DMS153 (cell line): ENCODE results near the gene ZNF225.
A peak's percentile ranks its signal among the peaks of the same experiment; 100 is the strongest.
"Not testable (repeated sequence)": the region's sequence is repeated elsewhere in the genome, so short reads cannot be mapped to it uniquely, and the experiment has no call there.

Experiments
- DNase-seq: peaks from one replicate; lab custom pipeline; 2025; lab: John Stamatoyannopoulos, UW

Gene ZNF225

DNA sequence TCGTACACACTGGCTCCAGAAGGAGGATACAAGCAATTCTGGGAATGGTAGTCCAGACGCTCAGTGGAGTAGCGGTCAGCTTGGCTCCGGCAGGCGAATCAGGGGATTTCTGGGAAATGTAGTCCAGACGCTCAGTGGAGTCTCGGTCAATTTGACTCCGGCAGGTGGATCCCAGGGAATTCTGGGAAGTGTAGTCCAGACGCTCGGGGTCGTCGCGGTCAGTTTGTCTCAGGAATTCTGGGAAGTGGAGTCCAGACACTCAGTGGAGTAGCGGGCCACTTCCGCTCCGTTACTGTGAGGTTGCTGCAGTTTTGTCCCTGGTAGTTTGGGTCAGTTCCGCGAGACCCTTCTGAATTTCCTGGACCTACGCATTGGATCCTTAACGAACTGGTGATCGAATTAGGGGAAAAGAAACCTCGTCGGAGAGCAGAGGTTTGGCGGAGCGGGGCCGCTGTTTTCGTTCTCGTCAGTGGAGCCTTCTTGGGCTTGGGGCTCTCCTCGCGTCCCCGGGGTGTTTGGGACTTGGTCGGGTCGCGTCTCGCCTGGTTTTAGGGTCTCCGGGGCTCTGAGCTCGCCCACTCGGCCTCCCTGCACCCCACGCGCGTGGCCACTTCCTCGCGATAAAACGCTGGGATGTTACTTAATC is at the start of gene ZNF225:
ZNF225 (plus strand) TSS at position 262 of the 646 bp plus-strand sequence. CDS start 2,429 bp downstream, outside the sequence.
- DNase-seq = peak; percentile 97

GRCh38 chr19:44066305-44066704 is 46.9 kb upstream of the ZNF225 start:
- DNase-seq = no peak

DNA sequence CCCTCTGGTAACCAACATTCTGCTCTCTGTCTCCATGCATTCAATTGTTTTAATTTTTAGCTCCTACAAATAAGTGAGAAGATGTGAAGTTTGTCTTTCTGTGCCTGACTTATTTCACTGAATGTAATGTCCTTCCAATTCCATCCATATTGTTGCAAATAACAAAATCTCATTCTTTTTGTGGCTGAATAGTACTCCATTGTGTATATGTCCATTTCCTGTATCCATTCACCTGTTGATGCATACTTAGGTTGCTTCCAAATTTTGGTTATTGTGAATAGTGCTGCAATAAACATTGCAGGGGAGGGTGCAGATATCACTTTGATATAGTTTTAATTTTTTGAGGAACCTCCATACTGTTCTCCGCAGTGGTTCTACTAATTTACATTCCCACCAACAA is 43.8 kb upstream of the ZNF225 start:
- no peak for DNase-seq

DNA sequence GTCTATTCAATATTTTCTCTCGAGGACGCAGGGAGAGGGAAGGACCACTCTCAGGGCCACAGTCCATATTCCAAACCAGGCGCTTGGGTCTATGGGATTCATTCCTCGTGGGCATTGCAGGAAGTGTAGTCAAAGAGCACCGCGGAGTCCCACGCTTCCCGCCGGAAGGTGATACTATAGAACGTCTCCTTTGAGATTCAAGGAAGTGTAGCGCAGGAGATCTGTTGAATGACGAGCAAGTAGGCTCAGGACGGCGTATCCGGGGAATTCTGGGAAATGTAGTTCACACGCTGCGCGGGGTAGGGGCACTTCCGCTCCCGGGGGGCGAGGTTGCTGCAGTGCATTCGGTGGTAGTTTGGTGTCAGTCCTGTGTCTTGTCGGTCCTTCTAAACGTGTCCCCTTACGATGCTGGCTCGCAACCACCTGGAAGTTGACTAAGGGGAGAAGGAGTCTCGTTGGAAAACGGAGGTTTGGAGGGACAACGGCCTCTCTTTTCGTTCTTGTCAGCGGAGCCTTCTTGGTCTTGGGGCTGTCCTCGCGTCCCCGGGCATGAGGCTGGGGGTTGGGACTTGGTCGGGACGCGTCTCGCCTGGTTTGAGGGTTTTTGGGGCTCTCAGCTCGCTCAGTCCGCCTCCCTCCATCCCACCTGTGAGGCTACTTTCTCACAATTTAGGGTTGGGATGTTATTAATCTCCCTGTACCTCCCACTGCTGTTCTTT is 41.2 kb upstream of the ZNF225 start, which contains the start of gene ZNF284:
ZNF284 (plus strand) TSS at position 336 of the 719 bp plus-strand sequence. CDS start 4,231 bp downstream, outside the sequence.
- DNase-seq = peak; percentile 93

DNA sequence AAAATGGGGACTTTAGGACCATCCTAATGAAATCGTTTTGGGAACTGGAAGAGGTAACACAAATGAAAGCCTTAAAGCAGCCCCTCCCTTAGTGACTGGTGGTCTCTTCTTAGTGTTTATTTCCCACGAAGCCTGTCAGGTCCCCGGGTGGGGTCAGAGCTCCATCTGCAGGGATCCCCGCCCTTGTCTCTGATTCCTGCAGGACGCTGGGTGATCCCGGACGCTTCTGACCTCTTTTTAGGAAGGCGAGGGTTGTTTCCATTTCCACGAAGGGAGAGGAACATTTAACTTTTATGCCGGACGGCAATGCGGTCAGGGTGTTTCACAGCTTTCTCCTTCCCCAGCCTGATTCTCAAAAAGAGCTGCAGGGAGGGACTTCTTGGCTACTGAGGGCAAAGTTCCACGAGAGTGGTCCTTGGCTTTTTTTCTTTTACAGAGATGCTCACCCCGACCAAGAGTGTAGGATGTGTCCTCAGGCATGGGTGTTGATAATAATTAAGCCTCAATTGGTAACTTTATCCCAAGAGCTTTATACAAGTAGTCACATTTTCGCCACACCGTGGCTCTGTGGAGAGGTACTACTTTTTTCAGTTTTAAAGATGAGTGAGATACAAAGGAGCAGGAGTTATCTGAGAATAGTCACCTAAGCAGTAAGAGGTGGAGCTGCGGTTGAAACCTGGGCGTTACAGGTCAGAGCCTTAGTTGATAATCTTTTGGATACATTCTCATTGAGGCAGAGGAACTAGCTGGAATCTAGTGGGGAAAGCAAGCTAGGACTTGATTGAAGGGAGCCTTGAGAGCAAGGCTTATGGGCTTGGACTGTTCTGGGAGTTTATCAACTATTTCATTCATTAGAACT is 40.4 kb upstream of the ZNF225 start:
- DNase-seq = no peak

DNA sequence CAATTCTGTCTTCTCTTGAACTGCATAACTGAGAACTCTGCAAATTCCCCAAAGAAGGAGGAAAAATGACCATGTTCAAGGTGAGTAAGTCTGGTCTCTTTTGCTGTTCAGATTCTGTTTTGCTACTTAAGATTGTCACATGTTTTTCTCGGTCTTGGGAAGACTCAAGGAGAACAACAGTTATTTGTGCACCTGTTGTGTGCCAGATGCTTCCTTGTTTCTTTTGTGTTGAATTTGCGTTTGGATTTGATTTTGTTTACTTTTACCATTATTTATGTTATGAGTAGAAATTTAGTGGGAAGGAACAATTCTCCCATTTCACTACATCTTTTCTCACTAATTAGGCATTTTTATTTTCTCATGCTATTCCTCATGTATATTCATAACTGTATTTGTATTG is 36.9 kb upstream of the ZNF225 start:
- DNase-seq = no peak

- no peak for DNase-seq
Observed at GRCh38 chr19:44092108-44092507, 21.1 kb upstream of the ZNF225 start.

GRCh38 chr19:44093931-44094765 is 19.1 kb upstream of the ZNF225 start, which contains the start of gene ZNF224:
Gene ZNF224, plus strand, starts transcription at chr19:44094361. Its CDS starts 3,513 bp downstream, at chr19:44097874.
- peak; percentile 84 for DNase-seq

GRCh38 chr19:44107751-44108150 is 5.4 kb upstream of the ZNF225 start:
- DNase-seq = no peak

DNA sequence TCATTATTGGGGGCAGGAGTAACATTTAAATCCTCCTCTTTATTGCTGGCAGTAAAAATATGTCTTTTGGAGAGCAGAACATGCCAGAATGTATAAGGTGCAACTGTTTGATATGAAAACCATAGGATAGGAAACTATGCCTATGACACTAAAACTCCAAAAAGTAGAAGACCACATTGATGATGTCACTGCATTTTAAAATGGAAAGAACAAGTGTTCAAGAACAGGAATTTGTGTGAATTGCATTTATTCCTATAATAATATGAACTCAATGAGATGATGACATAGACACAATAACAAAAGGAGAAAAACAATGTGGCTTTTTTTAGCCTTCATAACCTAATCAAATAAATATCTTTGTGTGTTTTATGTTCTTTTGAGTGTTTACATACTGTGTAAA is 3.7 kb upstream of the ZNF225 start:
- DNase-seq = no peak

DNA sequence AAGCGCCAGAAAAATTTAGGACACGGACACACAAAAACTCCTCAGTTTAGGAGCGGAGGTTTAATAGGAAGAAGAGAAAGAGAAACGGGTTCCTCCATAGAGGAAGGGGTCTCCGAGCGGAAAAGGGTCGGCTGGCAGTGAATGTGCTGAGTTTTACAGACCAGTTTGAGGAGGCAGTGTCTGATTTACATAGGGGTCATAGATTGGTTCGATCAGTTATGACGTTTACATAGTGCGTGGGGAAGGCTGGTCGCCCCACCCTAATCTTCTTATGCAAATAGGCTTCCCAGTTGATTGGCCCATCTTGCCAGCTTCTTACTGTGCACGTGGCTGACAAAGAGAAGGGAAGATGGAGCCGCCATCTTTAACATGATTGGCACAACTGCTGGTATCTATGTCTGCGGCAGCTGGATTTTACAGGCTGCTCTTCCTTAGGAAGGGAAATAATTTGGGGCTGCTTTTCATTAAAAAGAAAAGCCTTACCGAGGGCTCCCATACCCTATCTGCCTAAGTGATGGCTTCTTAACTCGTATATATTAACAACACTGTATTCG is 1.2 kb upstream of the ZNF225 start:
- DNase-seq = no peak

DNA sequence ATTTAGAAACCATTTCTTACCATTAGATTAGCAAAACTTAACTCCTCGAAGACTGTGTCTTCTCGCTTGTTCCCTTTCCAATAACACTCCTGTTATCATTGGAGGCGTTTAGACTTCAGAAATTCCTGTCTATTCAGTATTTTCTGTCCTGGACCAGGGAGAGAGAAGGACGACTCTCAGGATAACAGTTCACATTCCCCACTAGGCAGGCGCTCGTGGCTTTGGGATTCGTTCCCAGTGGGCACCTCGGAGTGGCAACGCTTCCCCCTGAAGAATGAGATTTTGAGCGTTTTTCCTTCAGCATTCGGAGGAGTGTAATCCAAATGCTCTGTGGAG is 429 bp upstream of the ZNF225 start:
- DNase-seq = no peak

- no peak for DNase-seq
Observed at GRCh38 chr19:44113784-44114390, 688 bp downstream of the ZNF225 start.

DNA sequence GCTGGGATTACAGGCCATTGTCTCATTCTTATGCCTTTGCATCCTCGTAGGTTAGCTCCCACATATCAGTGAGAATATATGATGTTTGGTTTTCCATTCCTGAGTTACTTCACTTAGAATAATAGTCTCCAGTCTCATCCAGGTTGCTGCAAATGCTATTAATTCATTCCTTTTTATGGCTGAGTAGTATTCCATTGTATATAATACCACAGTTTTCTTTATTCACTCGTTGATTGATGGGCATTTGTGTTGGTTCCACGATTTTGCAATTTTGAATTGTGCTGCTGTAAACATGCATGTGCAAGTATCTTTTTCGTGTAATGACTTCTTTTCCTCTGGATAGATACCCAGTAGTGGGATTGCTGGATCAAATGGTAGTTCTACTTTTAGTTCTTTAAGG is 8.0 kb downstream of the ZNF225 start:
- DNase-seq = not testable (repeated sequence)

GRCh38 chr19:44131955-44132354 is 18.8 kb downstream of the ZNF225 start:
- no peak for DNase-seq

GRCh38 chr19:44141191-44142058 is 28.2 kb downstream of the ZNF225 start, which contains the start of gene ZNF234:
Gene ZNF234, plus strand, starts transcription at chr19:44141554. Its CDS starts 3,079 bp downstream, at chr19:44144633.
- DNase-seq = peak; percentile 25

- DNase-seq = no peak
Observed at GRCh38 chr19:44142059-44142433, 28.8 kb downstream of the ZNF225 start.

GRCh38 chr19:44149776-44150175 is 36.6 kb downstream of the ZNF225 start:
- DNase-seq = no peak

- DNase-seq = no peak
Observed at GRCh38 chr19:44151491-44151890, 38.3 kb downstream of the ZNF225 start.

- DNase-seq = no peak
Observed at GRCh38 chr19:44156475-44156874, 43.3 kb downstream of the ZNF225 start.
